KOPT-K1 (cell line): ENCODE measurements around the gene RTF1.
"Not testable (repeated sequence)": the region's sequence is repeated elsewhere in the genome, so short reads cannot be mapped to it uniquely, and the experiment has no call there.

Source experiments
- H3K27ac ChIP-seq: fragments of 200-600 bp; sonication (generic); 2 replicates; pipeline ENCODE4 v1.5.1; 2016; ENCODE audit warnings: antibody characterized with exemption, mild to moderate bottlenecking, low read depth, low read length; ENCODE audit not compliant: poor library complexity, severe bottlenecking
- H3K36me3 ChIP-seq: fragments of 200-600 bp; sonication (generic); 2 replicates; pipeline ENCODE4 v1.5.1; 2017; ENCODE audit warnings: antibody characterized with exemption, mild to moderate bottlenecking, low read length, moderate library complexity; ENCODE audit not compliant: insufficient read depth
- H3K9me3 ChIP-seq: fragments of 200-600 bp; sonication (generic); 2 replicates; pipeline ENCODE4 v1.5.1; 2017; ENCODE audit warnings: antibody characterized with exemption, low read length, mild to moderate bottlenecking; ENCODE audit not compliant: insufficient read depth, poor library complexity, severe bottlenecking

RTF1 gene

DNA sequence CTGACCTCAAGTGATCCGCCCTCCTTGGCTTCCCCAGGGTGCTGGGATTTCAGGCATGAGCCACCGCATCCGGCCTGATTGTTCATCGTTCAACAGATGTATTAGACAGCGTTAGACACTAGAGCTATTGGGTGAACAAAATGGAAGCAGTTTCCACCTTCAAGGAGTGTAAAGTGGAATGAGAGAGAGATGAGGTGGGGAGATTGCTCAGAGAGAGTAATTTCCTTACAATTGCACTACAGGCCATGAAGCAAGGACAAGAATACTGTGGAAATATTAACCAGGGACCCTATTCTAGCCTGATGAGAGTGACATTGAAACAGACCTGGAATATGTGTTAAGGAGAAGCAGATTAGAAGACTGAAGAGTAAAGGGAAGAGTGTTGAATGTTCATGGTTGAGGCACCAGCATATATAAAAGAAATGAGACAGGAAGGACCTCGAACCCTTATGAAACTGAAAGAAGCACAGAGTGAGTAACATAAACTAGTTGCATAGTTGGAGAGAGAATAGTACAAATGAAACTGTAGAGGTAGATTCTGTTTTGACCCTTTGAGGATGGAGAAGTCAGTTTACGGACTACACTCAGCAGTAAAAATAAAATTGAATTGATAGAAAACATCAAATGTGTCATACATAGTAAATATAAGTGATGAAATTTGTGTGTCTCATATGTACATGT, 7.2 kb downstream of the RTF1 start:
- peaks cover 10% of the 10 kb centered on the region; the same call in 1 of the 2 replicates for H3K36me3 ChIP-seq
- no peaks in the 10 kb centered on the region for H3K9me3 ChIP-seq
- no peak overlapping the region for H3K27ac ChIP-seq

DNA sequence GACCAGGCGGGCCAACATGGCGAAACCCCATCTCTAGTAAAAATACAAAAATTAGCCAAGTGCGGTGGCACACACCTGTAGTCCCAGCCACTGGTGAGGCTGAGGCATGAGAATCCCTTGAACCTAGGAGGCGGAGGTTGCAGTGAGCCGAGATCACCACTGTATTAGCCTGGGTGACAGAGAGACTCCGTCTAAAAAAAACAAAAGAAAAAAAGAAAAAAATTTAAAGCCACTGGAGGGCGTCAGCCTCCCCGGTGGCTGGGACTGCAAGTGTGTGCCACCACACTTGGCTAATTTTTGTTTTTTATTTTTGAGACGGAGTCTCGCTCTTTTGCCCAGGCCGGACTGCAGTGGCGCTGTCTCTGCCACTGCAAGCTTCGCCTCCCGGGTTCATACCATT, 7.9 kb downstream of the RTF1 start:
- Histone ChIP-seq H3K36me3 (peaks cover 10% of the 10 kb centered on the region; the same call in 1 of the 2 replicates), H3K9me3 (no peaks in the 10 kb centered on the region), H3K27ac (no peak overlapping the region)

DNA sequence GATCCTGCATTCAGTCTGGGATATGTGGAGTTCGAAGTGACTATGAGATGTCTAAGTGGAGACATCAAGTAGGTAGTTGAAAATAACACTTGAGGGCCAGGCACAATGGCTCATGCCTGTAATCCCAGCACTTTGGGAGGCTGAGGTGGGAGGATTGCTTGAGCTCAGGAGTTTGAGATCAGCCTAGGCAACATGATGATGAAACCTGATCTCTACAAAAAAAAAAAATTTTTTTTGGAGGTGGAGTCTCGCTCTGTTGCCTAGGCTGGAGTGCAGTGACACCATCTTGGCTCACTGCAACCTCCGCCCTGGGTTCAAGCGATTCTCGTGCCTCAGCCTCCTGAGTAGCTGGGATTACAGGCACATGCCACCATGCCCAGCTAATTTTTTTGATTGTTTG, 9.0 kb downstream of the RTF1 start:
- H3K9me3 ChIP-seq, H3K27ac ChIP-seq: not testable (repeated sequence)
- H3K36me3 ChIP-seq: peaks cover 10% of the 10 kb centered on the region; the same call in 1 of the 2 replicates

DNA sequence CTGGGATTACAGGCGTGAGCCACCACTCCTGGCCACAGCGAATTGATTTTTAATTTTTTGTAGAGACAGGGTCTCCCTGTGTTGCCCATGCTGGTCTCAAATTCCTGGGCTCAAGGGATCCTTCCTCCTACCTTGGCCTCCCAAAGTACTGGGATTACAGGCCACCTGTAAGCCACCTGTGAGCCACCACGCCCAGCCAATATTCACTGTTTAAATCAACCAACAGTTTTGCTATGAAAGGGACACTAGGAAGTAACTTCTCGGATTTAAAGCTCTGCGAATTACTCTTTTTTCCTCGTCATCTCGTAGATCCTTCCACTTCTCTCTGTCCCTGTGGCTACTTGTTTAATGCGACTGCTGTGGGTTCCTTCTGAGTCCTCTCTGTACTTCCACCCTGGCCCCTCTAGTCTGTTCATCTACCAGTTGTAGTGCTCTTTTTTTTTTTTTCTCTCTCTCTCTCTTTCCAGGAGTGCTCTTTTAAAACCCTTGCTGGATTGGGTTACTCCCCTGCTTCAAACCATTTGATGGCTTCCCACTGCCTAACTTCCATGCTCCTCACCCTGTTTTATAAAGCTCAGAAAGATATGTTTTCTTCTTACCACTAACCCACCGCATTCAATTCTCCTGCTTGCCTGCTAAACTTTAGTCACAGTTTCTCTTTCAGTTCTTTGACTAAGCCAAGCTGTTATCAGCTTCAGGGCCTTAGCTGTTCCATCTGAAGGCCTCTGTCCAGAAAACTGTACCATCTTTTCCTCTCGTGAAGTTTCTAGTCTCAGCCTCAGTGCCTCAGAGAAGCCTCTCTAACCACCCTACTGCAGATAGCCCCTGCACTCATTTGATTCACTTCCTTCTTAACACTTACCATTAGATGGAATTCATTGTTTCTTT, 12.4 kb downstream of the RTF1 start:
- Histone ChIP-seq H3K36me3 (peaks cover 12% of the 10 kb centered on the region; the same call in 1 of the 2 replicates), H3K27ac (peak overlapping the region; percentile 35), H3K9me3 (no peaks in the 10 kb centered on the region)

DNA sequence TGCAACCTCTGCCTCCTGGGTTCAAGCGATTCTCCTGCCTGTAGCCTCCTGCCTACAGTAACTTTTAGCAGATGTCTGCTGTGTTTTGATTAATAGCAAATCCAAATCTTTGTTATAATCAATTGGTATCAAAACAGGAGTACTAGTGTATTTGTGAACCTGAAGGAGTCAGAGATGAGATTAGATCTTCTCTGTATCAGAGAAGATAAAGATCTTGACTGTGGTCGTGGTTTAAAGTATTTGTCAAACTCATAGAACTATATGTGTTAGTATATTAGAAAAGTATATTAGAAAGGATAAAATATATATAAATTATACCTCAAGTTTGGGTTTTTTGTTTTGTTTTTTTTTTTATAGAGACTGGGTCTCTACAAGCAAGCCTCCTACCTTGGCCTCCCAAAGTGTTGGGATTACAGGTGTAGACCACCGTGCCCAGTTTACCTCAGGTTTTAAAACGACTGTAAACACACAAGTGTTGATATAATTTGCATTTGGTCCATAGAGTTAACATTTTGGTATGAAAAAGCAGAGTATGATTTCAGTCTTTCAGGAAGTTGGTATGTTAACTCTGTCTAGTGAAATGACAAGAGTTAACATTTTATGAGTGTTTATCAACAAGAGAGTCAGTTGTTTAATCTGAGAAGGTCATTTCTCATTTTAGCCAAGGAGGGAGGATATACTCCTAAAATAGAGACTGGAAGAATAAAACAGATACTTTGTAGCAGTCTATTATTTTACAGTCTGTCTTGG, 18.3 kb downstream of the RTF1 start:
- H3K36me3 ChIP-seq: peaks cover 30% of the 10 kb centered on the region
- H3K27ac ChIP-seq: no peak overlapping the region
- H3K9me3 ChIP-seq: no peaks in the 10 kb centered on the region

DNA sequence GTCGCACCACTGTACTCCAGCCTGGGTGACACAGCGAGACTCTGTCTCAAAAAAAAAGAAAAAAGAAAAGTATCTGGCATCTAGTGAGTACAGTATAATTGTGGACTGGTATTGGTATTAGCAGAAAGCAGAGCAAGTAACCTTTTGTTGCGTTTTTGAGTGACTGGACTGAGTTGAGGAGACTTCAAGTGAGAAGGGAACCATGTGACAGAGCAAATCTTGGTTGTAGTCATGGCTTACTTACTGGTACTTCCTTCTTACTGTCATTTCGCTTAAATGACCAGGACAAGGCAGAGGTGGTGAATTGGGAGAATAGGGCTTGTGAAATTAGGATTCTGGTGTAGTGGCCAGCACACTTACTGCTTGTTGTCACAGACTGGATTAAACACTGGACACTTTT, 20.6 kb downstream of the RTF1 start:
- Histone ChIP-seq H3K9me3 (no peaks in the 10 kb centered on the region), H3K36me3 (peaks cover 50% of the 10 kb centered on the region), H3K27ac (no peak overlapping the region)

DNA sequence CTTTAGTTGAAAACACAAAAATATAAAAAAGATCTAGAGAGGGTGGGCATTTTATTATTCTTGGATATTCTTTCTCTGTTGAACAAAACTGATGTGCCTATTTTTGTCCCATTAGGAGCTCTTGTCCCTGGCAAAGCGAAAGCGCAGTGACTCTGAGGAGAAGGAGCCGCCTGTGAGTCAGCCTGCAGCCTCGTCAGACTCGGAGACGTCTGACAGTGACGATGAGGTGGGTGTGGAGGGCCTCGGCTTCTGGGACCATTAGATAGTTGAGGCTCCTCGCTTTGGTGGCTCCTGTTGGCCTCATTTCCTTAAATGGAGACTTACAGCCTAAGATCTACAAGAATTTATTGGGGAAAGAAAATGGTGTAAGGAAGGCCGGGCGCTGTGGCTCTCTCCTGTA, 21.3 kb downstream of the RTF1 start:
- Histone ChIP-seq H3K36me3 (peaks cover 53% of the 10 kb centered on the region), H3K27ac (no peak overlapping the region), H3K9me3 (no peaks in the 10 kb centered on the region)

DNA sequence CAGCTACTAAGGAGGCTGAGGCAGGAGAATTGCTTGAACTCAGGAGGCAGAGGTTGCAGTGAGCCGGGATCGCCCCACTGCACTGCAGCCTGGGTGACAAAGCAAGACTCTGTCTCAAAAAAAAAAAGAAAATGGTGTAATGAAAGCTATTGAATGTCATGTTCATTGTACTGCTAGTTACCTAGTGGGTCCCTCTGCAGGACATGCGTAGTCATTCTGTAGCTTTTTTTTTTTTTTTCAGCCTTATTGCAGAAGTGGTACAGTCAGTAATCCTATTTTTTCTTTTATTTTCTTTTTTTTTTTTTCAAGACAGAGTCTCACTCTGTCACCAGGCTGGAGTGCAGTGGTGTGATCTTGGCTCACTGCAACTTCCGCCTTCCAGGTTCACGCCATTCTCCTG, 21.9 kb downstream of the RTF1 start:
- H3K27ac ChIP-seq, H3K9me3 ChIP-seq: not testable (repeated sequence)
- peaks cover 57% of the 10 kb centered on the region for H3K36me3 ChIP-seq

DNA sequence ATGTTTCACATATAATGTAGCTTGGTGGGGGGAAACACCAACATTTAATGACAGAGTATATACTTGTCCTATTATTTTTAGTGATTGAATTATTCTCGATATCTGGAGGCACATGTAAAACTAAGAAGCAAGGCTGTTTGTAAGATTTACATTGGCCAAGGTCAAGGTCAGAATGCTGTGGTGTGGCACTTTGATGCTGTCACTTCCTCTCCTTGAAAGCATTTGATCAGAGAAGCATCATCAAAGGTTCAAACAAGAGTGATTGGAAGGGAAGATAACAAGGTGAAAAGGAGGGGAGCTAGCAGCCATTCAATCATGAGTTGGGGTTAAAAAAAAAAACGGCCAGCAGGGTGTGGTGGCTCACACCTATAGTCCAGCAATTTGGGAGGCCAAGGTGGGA, 26.4 kb downstream of the RTF1 start:
- Histone ChIP-seq H3K9me3 (no peaks in the 10 kb centered on the region), H3K27ac (no peak overlapping the region), H3K36me3 (peaks cover 51% of the 10 kb centered on the region)

DNA sequence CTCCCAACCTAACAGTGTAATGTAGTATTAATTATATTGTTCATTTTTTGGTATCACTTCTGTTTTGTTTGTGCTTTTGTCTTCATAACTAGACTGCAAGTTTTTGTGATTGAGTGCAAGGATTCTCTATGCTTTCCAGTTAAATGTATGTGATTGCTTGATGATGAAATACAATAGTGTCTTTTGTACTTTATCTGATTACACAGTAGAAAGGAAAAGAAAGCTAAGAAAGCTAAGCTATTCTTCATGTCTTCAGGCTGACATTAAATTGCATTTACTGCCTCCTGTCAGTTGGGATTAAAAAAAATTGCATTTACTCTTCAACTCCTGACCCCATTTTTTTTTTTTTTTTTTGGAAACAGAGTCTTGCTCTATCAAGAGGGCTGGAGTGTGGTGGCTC, 28.5 kb downstream of the RTF1 start:
- H3K27ac ChIP-seq: no peak overlapping the region
- peaks cover 32% of the 10 kb centered on the region for H3K36me3 ChIP-seq
- no peaks in the 10 kb centered on the region for H3K9me3 ChIP-seq

DNA sequence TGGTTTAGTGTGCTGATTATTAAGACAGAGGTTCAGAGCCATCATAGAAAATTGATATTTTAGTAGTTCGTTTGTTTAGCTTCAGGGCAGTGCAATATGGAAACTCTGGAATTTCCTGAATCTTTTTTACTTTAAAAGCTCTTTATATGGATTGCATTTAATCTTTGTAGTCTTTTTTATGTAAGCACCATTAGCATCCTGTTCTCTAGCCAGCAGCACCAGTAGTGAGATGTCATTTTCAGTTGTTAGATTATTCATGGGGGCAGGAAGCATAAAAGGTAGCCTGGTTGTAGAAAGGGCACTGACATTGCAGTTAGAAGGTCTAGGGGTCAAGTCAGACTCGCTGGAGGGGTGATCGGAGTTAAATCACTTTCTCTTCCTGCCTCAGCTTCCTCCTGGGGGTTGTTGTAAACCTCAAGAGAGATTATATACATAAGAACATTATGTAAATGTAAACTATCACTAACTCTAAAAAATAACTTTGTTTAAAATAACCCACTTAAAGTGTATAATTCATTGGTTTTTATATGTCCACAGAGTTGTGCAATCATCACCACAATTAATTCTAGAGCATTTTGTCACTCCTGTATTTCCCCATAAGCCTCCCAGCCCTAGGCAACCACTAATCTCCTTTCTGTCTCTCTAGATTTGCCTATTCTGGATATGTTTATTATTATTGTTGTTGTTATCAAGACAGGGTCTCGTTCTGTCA, 45.3 kb downstream of the RTF1 start:
- Histone ChIP-seq H3K36me3 (peaks cover 85% of the 10 kb centered on the region), H3K27ac (no peak overlapping the region), H3K9me3 (no peaks in the 10 kb centered on the region)

DNA sequence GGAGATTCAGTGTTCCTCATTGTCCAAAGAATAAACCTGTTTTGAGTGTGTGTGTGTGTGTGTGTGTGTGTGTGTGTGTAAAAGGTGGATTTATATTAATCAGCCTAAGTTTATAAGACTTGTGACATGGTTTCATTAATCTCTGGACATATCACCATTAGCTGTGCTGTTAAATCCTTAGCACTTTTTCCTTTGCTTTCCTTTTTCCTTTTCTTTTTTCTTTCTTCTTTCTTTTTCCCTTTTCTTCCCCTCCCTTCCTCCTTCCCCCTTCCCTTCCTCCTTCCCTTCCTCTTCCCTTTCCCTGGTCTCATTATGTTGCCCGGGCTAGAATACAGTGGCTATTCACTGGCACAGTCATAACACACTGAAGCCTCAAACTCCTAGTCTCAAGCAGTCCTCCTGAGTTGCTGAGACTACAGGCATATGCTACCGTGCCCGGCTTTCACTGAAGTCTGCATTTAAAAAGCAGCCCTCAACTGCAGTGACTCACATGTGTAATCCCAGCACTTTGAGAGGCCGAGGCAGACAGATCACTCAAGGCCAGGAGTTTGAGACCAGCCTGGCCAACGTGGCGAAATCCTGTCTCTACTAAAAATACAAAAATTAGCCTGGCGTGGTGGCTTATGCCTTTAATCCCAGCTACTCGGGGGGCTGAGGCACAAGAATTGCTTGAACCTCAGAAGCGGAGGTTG, 48.1 kb downstream of the RTF1 start:
- no peak overlapping the region for H3K27ac ChIP-seq
- peaks cover 84% of the 10 kb centered on the region for H3K36me3 ChIP-seq
- H3K9me3 ChIP-seq: no peaks in the 10 kb centered on the region

DNA sequence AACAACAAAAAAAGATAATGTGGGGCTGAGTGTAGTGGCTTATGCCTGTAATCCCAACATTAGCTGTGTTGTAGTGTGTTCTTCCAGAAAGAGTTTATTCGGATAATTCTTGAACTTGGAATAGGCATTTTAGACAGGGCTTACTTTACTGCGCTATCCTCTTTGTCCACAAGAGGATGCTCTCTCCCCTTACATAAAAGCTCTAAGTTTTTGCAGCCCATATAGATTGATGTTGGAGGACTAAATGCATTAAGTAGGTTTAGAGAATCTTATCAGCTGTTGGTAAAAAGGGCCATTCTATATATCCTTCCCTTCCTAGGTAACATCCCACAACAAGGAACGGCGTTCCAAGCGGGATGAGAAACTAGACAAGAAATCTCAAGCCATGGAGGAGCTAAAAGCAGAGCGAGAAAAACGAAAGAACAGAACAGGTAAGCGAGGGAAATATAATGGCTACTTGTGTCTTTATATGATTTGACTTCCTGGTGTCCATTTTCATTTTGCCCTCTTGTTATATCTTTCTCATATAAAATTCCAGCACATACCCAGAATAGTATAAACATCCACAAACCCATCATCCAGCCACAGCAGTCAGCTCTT, 49.0 kb downstream of the RTF1 start:
- no peaks in the 10 kb centered on the region for H3K9me3 ChIP-seq
- peaks cover 87% of the 10 kb centered on the region for H3K36me3 ChIP-seq
- no peak overlapping the region for H3K27ac ChIP-seq

DNA sequence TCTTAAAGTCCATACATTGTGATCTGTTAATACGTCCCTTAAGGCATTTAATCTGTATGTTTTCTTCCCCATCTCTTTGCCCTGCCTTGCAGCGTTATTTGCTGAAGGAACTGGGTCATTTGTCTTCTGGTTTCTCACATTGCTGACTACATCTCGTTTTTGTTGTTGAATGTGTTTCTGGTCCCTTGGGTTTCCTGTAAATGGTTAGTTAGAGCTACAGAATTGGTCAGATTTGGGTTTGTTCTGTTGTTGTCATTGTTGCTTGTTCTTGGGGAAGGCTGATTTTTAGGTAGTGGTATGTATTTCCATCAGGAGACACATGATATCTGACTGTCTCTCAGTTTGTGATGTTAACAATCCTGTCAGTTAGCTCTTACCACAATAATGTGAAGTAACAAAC, 49.8 kb downstream of the RTF1 start:
- Histone ChIP-seq H3K36me3 (peaks cover 90% of the 10 kb centered on the region), H3K9me3 (no peaks in the 10 kb centered on the region), H3K27ac (no peak overlapping the region)
